KG1 (cell line): ENCODE data around the gene TOPAZ1.
"Not testable (repeated sequence)": the region's sequence is repeated elsewhere in the genome, so short reads cannot be mapped to it uniquely, and the experiment has no call there.

Source experiments
- DNase-seq: peaks from one replicate; lab custom pipeline; 2025; lab: John Stamatoyannopoulos, UW

TOPAZ1 gene

DNA sequence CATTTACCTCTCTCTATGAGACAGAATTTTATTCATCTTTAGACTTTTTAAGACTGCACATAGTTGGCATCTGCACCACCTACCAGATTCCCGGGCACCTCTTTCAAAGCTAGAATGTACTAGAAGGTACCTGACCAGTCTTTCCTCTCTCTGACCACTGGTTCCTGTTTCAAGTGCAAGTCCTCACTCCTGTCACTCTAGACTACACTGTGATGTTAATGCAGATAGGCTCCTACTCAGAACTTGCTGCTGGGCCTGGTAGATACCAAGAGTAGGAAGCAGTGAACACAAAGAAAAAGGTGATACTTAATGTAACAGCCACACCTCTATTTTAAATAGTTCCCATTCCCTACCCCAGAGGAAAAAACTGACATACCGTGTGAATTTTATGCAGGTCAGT is 88.8 kb downstream of the TOPAZ1 start:
- no peak for DNase-seq

GRCh38 chr3:44334326-44334725 is 92.6 kb downstream of the TOPAZ1 start:
- no peak for DNase-seq

DNA sequence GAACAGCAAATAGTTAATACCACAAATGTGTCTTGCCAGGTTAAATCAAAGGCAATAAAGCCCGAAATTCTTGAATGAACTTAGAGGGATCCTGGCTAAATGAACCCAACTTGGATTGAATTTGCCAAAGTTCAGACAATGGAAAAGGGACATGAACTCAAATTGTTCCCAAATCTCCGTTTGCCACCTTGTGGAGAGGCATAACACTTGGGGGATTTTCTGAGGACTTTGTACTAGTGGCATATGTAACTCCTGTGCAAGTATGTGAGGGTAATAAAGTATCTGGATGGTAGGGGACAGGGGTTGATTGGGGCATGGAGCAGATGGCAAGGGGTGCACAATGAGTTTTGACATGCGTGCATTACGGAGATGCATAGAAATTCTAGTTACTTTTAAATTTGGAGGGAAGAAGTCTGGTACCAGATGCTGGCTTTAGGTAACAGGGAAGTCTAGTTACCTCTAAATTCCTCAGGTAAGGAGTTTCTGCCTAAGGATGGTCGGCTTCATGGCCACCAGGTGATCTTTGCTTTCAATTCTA is 95.6 kb downstream of the TOPAZ1 start:
- DNase-seq = no peak

GRCh38 chr3:44338010-44338827 is 96.5 kb downstream of the TOPAZ1 start, which contains the start of gene TCAIM:
TCAIM (plus strand) TSS chr3:44338766; CDS start chr3:44354783, 16,017 bp downstream.
- peak; percentile 96 for DNase-seq

- no peak for DNase-seq
Measured at GRCh38 chr3:44338828-44339127, 97.1 kb downstream of the TOPAZ1 start.

- no peak for DNase-seq
Measured at GRCh38 chr3:44339181-44340057, 97.7 kb downstream of the TOPAZ1 start.

GRCh38 chr3:44340058-44340395 is 98.3 kb downstream of the TOPAZ1 start:
- no peak for DNase-seq

- DNase-seq = no peak
Measured at GRCh38 chr3:44342176-44342790, 100.6 kb downstream of the TOPAZ1 start.

DNA sequence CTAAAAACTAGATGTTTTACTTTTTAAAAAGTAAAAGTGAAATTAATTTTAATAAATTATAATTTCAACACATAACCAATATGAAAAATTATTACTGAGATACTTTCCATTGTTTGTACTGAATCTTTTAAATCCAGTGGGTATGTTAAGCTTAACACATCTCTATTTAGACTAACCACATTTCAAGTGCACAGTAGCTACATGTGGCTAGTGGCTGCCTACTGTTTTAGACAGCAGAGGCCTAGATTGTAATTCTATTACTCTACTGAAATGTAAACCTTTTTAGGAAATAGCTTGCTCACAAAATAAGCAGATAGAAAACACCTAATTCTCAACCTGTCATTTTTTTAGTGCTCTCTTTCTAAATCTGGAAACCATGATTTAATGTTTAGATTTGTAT is 101.7 kb downstream of the TOPAZ1 start:
- DNase-seq = no peak

DNA sequence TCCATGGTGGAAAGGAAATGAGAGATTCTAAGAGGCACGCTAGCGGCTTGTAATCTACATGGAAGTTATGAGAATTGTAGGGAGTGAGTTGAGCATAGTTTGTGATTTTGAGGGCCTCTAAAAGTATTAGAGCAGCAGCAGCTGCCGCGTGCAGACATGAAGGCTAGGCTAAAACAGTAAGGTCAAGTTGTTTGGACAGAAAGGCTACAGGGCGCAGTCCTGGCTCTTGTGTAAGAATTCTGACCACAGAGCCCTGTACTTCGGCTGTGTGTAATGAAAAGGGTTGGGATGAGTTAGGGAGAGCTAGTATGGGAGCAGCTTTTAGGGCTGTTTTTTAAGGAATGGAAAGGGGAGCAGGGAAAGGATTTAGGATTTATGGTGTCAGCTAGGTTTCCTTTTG is 104.9 kb downstream of the TOPAZ1 start:
- not testable (repeated sequence) for DNase-seq

GRCh38 chr3:44348993-44349392 is 107.3 kb downstream of the TOPAZ1 start:
- no peak for DNase-seq

- no peak for DNase-seq
Measured at GRCh38 chr3:44353355-44353924, 111.8 kb downstream of the TOPAZ1 start.

DNA sequence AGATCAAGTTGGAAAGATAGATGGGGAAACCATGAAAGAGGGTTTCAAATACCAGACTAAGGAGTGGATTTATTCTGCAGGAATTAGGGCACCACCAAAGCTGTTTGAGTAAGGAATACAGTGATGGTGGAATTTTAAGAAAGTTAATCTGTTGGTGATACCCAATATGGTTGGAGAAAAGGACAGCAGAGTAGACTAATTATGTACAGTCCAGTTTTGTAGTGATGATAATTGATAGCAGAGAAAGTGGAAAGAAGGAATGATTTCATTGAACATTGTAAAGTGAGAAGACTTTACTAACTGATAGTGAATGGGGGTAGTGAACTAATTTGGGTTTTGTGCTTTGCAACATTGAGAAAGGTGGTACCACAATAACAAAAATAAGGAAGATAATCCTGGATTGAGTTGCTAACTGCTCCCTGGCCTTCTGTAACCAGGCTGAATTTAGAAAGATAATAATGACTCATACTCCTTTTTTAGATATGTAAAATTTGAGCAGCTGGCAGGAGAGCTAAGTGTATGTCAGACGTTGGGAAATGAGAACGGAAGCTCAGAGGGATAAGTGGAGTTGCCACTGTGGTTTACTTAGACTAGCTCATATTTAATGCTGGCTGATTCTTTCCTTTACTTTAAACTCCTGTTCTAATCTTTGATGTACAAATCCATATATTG is 113.8 kb downstream of the TOPAZ1 start:
- no peak for DNase-seq

- no peak for DNase-seq
Measured at GRCh38 chr3:44359146-44359751, 117.6 kb downstream of the TOPAZ1 start.

DNA sequence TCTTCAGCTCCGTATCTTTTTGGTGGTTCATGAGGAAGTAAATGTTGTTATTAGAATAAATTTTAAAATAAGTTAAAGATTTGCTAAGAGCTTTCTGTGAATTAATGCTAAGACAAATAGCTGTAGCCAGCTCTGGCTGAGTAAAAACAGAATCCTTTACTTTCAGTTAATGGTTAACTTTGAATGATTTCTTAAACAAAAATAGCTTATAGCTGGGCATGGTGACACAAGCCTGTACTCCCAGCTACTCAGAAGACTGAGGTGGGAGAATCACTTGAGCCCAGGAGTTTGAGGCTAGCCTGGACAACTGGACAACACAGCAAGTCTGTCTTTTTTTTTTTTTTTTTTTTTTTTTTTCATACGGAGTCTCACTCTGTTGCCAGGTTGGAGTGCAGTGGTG is 121.9 kb downstream of the TOPAZ1 start:
- no peak for DNase-seq

GRCh38 chr3:44365952-44366351 is 124.3 kb downstream of the TOPAZ1 start:
- no peak for DNase-seq

DNA sequence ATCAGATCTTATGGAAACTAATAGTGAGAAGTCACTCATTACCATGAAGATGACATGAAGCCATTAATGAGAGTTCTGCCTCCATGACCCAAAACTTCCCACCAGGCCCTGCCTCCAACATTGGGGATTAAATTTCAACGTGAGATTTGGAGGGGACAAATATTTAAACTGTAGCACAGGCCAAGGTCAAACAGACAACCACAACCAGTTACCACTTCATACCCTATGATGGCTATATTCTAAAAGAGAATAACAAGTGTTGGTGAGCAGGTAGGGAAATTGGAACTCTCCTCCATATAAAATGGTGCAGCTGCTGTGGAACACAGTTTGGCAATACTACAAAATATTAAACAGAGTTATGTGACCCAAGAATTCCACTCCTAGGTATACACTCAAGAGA is 133.8 kb downstream of the TOPAZ1 start:
- DNase-seq = no peak
